Measurements from ENCODE around the gene XBP1.
"Not testable (repeated sequence)": the region's sequence is repeated elsewhere in the genome, so short reads cannot be mapped to it uniquely, and the experiment has no call there.

XBP1 gene

DNA sequence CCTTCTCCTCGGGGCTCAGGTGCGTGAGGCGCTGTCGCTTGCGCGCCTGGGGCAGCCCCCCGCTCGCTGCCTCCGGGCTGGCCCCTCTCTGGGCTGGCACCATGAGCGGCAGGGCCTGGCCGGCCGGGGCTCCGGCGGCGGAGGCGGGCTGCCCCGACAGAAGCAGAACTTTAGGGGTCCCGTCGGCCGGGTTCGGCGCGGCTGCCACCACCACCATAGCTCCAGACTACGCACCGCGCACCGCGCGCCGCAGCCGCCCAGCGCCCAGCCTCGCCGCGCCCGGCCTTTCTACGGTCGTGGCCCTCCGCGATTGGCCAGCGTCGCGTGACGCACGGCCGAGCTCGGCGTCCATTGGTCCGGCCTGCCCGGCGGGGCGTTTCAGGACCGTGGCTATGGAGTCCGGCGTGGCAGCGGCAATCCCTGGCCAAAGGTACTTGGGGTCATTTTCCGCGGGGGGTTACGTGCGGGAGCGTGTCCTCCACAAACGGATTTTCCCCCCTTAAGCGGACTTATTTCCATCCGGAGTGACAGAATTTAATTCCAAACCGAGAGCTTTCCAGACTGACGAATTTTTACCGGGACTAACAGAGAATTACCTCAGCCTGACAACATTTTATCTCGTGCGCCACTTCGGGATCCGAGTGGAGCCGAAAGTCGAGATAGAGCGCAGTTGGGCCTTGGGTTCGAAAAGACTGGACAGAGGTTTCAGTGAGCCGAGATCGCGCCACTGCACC, at the start of gene XBP1:
Gene XBP1 (minus strand): TSS at position 262 of the 734 bp plus-strand sequence.
- no peak for TF ChIP-seq CTCF (IDR thresholded peaks at IDR 0.05; ENCODE audit: low read length, missing control alignments)
- DNase-seq (ENCODE audit: low read depth) = peak; percentile 94

DNA sequence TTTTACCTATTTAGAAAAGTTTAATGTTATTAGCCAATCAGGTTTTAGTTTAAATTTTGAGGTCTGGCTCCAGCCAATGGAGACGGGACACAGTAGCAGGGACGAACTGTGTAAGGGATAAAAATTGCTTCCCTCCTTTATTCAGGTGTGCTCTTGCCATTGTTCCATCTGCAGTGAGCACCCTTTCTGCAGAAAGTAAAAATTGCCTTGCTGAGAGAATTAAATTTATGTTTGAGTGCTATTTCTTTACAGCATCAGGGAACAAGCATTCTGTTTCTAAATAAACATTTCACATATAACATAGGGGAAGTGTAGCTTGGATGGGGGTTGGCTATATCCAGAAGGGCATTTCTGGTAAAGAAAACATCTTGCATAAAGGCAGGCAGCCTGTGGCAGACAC, 46.6 kb upstream of the XBP1 start:
- no peak for TF ChIP-seq CTCF (IDR thresholded peaks at IDR 0.05; ENCODE audit: low read length, missing control alignments)
- H3K4me3 ChIP-seq (replicated peaks; ENCODE audit: low read depth, low read length) = no peak overlapping the region
- no peak for DNase-seq (ENCODE audit: low read depth)

More for the DNA sequence above, at the start of gene XBP1:
- H3K4me3 ChIP-seq (replicated peaks; ENCODE audit: low read depth, low read length) = peak within 1 kb of the TSS; percentile 98

DNA sequence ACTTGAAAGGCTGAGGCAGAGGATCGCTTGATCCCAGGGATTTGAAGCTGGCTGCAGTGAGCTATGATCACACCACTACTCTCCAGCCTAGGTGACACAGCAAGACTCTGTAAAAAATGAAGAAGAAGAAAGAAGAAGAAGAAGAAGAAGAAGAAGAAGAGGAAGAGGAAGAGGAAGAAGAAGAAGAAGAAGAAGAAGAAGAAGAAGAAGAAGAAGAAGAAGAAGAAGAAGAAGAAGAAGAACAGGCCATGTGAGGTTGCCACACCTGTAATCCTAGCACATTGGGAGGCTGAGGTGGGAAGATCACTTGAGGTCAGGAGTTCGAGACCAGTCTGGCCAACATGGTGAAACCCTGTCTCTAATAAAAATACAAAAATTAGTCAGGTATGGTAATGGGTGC, 43.9 kb upstream of the XBP1 start:
- not testable (repeated sequence) for H3K4me3 ChIP-seq (replicated peaks; ENCODE audit: low read depth, low read length); DNase-seq (ENCODE audit: low read depth)

DNA sequence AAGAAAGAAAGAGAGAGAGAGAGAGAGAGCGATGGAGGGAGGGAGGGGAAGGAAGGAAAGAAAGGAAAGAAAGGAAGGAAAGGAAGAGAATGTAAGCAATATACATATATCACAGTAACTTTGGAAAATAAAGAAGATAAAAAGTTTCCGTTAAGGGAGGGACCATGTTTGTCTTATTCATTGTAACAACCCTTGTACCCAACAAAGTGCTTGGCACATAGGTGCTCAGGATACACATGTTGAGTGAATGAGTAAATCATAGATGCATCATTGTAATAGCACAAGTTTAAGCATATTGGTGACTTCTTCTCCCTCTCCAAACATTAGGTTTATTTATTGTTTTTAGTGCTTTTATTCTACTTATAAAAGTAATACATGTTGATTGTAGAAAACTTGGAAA, 43.3 kb upstream of the XBP1 start:
- no peak for DNase-seq (ENCODE audit: low read depth)
- TF ChIP-seq CTCF (IDR thresholded peaks at IDR 0.05; ENCODE audit: low read length, missing control alignments) = no peak
- no peak overlapping the region for H3K4me3 ChIP-seq (replicated peaks; ENCODE audit: low read depth, low read length)

DNA sequence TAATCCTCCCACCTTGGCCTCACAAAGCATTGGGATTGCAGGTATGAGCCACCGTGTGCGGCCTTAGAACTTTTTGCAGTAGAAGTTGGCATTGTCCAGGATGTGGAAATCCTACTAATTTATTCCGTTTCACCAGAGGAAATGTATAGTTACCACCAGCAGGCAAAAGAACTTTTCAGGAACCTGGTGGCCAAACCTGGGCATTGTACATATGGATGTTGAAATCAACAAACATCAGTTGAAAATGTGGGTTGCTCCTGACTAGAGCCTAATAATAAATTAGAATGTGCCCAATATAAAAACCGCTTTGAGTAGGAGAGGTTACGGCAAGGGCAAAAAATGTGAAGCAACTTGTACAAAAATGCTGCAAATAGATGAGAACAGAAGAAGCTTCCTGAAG, 40.7 kb upstream of the XBP1 start:
- no peak overlapping the region for H3K4me3 ChIP-seq (replicated peaks; ENCODE audit: low read depth, low read length)
- TF ChIP-seq CTCF (IDR thresholded peaks at IDR 0.05; ENCODE audit: low read length, missing control alignments) = no peak
- DNase-seq (ENCODE audit: low read depth) = peak; percentile 3

DNA sequence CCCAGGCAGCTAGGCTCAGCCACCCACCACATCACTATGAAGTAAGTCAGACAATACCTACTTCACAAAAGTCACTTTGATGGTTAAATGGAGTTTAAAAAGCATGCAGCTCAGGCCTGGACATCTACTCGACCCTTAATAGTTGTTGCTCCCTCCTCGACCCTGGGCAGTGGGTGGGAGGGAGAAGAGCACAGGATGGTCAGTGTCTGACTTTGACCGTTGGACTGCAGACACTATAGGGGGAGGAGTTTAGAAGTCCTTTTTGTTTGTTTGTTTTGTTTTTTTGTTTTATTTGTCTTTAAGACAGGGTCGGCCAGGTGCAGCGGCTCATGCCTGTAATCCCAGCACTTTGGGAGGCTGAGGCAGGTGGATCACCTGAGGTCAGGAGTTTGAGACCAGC, 38.6 kb upstream of the XBP1 start:
- no peak for DNase-seq (ENCODE audit: low read depth)
- TF ChIP-seq CTCF (IDR thresholded peaks at IDR 0.05; ENCODE audit: low read length, missing control alignments) = no peak
- H3K4me3 ChIP-seq (replicated peaks; ENCODE audit: low read depth, low read length) = no peak overlapping the region

GRCh38 chr22:28837640-28838039, 37.3 kb upstream of the XBP1 start:
- H3K4me3 ChIP-seq (replicated peaks; ENCODE audit: low read depth, low read length) = no peak overlapping the region
- no peak for TF ChIP-seq CTCF (IDR thresholded peaks at IDR 0.05; ENCODE audit: low read length, missing control alignments)
- DNase-seq (ENCODE audit: low read depth) = no peak

All from fibroblast of pulmonary artery (primary cell).